Measurements from ENCODE around the gene SPTB. TPM values are rescaled to one million over a fixed set of nuclear protein-coding genes. Genes with fewer than 3 reads are reported as not detected.
A peak's percentile ranks its signal among the peaks of the same experiment; 100 is the strongest.

Gene SPTB
- total RNA-seq = 1 to 10 TPM; 5.6 to 6.6 TPM
- 3.3 TPM for polyA plus RNA-seq (ENCODE audit: insufficient read depth, low read depth, low replicate concordance)
- long read RNA-seq, donor 1 = 0 reads
- long read RNA-seq, donor 2 = 0 reads

DNA sequence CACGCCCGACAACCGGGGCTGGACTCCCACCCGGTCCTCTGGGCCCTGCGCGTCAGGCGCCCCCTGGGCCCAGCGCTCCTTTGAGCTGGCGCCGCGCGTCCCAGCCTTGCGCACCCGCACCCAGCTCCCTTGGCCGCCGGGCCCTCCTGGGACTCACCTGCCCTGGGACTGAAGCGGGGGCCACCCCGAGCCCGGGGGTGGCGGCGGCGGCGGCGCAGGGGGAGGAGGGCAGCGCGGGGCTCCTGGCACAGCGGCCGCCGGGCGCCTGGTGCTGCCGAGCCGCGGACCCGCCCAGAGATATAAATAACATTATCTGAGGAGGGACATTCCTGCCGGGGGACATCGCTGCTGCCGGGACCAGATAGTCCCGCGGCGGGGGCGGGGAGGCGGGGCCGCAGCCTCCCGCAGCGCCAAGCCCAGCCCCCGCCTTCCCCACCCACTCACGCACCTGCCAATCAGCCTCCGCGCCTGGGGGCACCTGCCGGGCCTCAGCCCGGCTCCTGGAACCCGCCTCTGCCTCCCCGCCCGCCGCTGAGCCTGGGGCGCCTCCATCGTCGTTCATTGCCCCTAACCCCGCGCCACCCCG lies at the start of gene SPTB:
Gene SPTB, minus strand, starts transcription at position 273 of the 586 bp plus-strand sequence. CDS start 56,813 bp downstream, outside the sequence.
- Histone ChIP-seq H3K9me3 (no peaks in the 10 kb centered on the region), H3K36me3 (ENCODE audit: low read depth, missing control alignments) (no peaks in the 10 kb centered on the region), H3K4me1 (no peaks in the 10 kb centered on the region), H3K4me3 (peak within 1 kb of the TSS; percentile 49 to 67), H3K27me3 (no peaks in the 10 kb centered on the region), H3K27ac (no peak within 1 kb of the TSS)
- DNase-seq = peak; percentile 65
- 0% methylated on average over 19 of the region's 61 CpGs; no CpG with 5 or more reads in 1 of the 2 donors for WGBS, 2 donors
- intact Hi-C loops (cut with DNase I; ENCODE audit: low total_unique reads) = no loop called here
- no peak for TF ChIP-seq POLR2A (IDR thresholded peaks at IDR 0.05)
- TF ChIP-seq, protein P1, sequence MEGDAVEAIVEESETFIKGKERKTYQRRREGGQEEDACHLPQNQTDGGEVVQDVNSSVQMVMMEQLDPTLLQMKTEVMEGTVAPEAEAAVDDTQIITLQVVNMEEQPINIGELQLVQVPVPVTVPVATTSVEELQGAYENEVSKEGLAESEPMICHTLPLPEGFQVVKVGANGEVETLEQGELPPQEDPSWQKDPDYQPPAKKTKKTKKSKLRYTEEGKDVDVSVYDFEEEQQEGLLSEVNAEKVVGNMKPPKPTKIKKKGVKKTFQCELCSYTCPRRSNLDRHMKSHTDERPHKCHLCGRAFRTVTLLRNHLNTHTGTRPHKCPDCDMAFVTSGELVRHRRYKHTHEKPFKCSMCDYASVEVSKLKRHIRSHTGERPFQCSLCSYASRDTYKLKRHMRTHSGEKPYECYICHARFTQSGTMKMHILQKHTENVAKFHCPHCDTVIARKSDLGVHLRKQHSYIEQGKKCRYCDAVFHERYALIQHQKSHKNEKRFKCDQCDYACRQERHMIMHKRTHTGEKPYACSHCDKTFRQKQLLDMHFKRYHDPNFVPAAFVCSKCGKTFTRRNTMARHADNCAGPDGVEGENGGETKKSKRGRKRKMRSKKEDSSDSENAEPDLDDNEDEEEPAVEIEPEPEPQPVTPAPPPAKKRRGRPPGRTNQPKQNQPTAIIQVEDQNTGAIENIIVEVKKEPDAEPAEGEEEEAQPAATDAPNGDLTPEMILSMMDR (IDR thresholded peaks at IDR 0.05) = no peak

GRCh38 chr14:64929014-64929359 lies 49.3 kb upstream of the SPTB start:
- Histone ChIP-seq H3K4me3 (no peak overlapping the region), H3K4me1 (no peaks in the 10 kb centered on the region), H3K27me3 (no peaks in the 10 kb centered on the region), H3K9me3 (no peaks in the 10 kb centered on the region), H3K36me3 (ENCODE audit: low read depth, missing control alignments) (no peaks in the 10 kb centered on the region), H3K27ac (no peak overlapping the region)
- intact Hi-C loops (cut with DNase I; ENCODE audit: low total_unique reads) = no loop called here
- TF ChIP-seq POLR2A (IDR thresholded peaks at IDR 0.05) = no peak
- TF ChIP-seq, protein P1 (IDR thresholded peaks at IDR 0.05) = no peak
- DNase-seq = no peak
- WGBS, 2 donors = 97 to 98% methylated on average over 3 of the region's 3 CpGs

DNA sequence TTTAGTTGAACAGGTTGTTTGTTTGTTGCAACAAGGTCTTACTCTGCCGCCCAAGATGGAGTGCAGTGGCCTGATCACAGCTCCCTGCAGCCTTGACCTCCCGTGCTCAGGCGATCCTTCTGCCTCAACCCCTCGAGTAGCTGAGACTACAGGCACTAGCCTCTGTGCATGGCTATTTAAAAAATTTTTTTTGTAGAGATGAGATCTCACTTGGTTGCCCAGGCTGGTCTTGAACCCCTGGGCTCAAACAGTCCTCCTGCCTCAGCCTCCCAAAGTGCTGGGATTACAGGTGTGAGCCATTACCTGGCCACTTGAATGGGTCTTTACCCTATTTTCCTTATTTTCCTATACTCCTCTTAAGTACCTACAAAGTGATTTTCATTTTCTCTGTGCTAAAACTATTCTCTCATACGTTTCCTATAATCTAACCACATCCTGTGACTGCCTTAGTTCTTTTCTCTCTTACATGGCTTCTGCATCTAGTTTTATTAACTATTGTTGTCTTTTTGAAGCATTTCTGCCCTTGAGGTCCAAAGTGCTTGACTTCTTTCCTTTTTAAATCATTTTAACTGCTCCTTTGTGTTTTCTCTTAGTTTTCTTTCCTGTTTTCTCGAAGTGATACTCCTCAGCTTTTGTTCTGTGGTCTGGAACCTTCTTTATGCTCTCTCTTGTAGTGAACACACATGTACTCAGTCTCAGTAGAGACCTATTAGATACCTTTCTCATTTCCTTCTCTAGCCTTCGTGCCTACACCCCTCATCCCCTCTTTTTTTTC lies 48.7 kb upstream of the SPTB start:
- intact Hi-C loops (cut with DNase I; ENCODE audit: low total_unique reads) = no loop called here
- no peaks in the 10 kb centered on the region for H3K4me1 ChIP-seq
- no peak for TF ChIP-seq POLR2A (IDR thresholded peaks at IDR 0.05)
- TF ChIP-seq, protein P1 (IDR thresholded peaks at IDR 0.05) = no peak
- 77 to 81% methylated on average over 7 of the region's 7 CpGs for WGBS, 2 donors
- no peak overlapping the region for H3K27ac ChIP-seq
- no peaks in the 10 kb centered on the region for H3K27me3 ChIP-seq
- no peak overlapping the region for H3K4me3 ChIP-seq
- DNase-seq = no peak
- H3K36me3 ChIP-seq (ENCODE audit: low read depth, missing control alignments) = no peaks in the 10 kb centered on the region
- no peaks in the 10 kb centered on the region for H3K9me3 ChIP-seq

DNA sequence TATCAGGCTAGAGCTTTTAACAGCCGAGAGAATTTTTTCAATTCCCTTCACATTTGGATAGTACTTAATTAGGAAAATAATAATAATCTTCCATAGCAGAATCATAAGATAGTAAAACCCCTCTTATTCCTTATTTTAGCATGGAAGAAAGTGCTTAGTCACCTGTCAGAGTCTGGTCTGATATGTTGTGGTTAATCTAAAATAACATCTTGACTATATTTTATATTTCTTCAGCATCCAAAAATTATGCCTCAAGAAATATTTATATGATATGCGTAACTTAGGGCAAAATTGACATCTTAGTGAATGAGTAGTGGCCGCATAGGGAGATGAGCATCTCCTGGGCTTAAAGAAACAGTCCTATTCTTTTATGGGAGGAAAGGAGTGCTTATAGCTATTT lies 47.3 kb upstream of the SPTB start:
- Histone ChIP-seq H3K27me3 (no peaks in the 10 kb centered on the region), H3K9me3 (no peaks in the 10 kb centered on the region), H3K36me3 (ENCODE audit: low read depth, missing control alignments) (no peaks in the 10 kb centered on the region), H3K4me1 (no peaks in the 10 kb centered on the region), H3K27ac (no peak overlapping the region), H3K4me3 (no peak overlapping the region)
- TF ChIP-seq POLR2A (IDR thresholded peaks at IDR 0.05) = no peak
- TF ChIP-seq, protein P1 (IDR thresholded peaks at IDR 0.05) = no peak
- intact Hi-C loops (cut with DNase I; ENCODE audit: low total_unique reads) = no loop called here
- WGBS, 2 donors = 87 to 95% methylated on average over 3 of the region's 3 CpGs
- DNase-seq = no peak
